ENCODE data around the gene NIM1K. TPM values are rescaled to one million over a fixed set of nuclear protein-coding genes. Genes with fewer than 3 reads are reported as not detected.
"Not testable (repeated sequence)": the region's sequence is repeated elsewhere in the genome, so short reads cannot be mapped to it uniquely, and the experiment has no call there.

Gene NIM1K
- total and polyA plus RNA-seq, 2 donors from 2014 or later: 0.32 to 0.60 TPM

DNA sequence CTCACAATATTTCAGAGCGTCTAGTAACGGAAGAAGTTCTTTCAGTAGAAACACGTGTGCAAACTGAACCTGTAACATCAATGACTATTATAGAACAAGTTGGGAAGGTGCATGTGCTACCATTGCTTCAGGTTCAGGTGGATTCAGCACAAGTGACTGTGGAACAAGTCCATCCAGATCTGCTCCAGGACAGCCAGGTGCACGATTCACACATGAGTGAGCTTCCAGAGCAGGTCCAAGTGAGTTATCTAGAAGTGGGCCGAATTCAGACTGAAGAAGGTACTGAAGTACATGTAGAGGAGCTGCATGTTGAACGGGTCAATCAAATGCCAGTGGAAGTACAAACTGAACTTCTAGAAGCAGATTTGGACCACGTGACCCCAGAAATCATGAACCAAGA lies 17.4 kb upstream of the NIM1K start:
- Histone ChIP-seq H3K9ac (ENCODE audit: low read length in 3 of 3) (no peak overlapping the region), H3K4me1 (ENCODE audit: control insufficient read depth in 2 of 3, insufficient read depth in 2 of 3, low read depth in 1 of 3, low read length in 3 of 3) (no peaks in the 10 kb centered on the region), H3K27ac (ENCODE audit: low read depth in 2 of 2, low read length in 2 of 2) (no peak overlapping the region), H3K4me3 (ENCODE audit: low read length in 3 of 3) (no peak overlapping the region), H3K27me3 (ENCODE audit: control insufficient read depth, insufficient read depth, low read length) (no peaks in the 10 kb centered on the region), H3K36me3 (ENCODE audit: control insufficient read depth in 2 of 3, insufficient read depth in 3 of 3, low read length in 3 of 3) (peaks cover 7 to 21% (median 7%) of the 10 kb centered on the region in 3 donors), H3K9me3 (ENCODE audit: control insufficient read depth in 2 of 3, insufficient read depth in 1 of 3, low read length in 3 of 3) (no peaks in the 10 kb centered on the region)
- intact Hi-C loops (cut with DNase I): no loop called here
- DNase-seq (no peak), FAIRE-seq (no peak)
- TF ChIP-seq CTCF (IDR thresholded peaks at IDR 0.05; ENCODE audit: borderline replicate concordance, extremely low read depth, insufficient read depth): no peak

- Histone ChIP-seq H3K9ac (ENCODE audit: low read length in 3 of 3) (no peak overlapping the region), H3K36me3 (ENCODE audit: control insufficient read depth in 2 of 3, insufficient read depth in 3 of 3, low read length in 3 of 3) (peaks cover 0 to 7% (median 0%) of the 10 kb centered on the region in 3 donors), H3K27me3 (ENCODE audit: control insufficient read depth, insufficient read depth, low read length) (no peaks in the 10 kb centered on the region), H3K27ac (ENCODE audit: low read depth in 2 of 2, low read length in 2 of 2) (no peak overlapping the region), H3K9me3 (ENCODE audit: control insufficient read depth in 2 of 3, insufficient read depth in 1 of 3, low read length in 3 of 3) (no peaks in the 10 kb centered on the region), H3K4me1 (ENCODE audit: control insufficient read depth in 2 of 3, insufficient read depth in 2 of 3, low read depth in 1 of 3, low read length in 3 of 3) (no peaks in the 10 kb centered on the region), H3K4me3 (ENCODE audit: low read length in 3 of 3) (no peak overlapping the region)
- no peak for DNase-seq
- FAIRE-seq: no peak
- TF ChIP-seq CTCF (IDR thresholded peaks at IDR 0.05; ENCODE audit: borderline replicate concordance, extremely low read depth, insufficient read depth): no peak
- intact Hi-C loops (cut with DNase I): no loop called here
These were observed 12.2 kb upstream of the NIM1K start for GRCh38 chr5:43179836-43180235.

GRCh38 chr5:43182421-43182820 lies 9.6 kb upstream of the NIM1K start:
- no peak overlapping the region for H3K27ac ChIP-seq (ENCODE audit: low read depth in 2 of 2, low read length in 2 of 2)
- no peaks in the 10 kb centered on the region for H3K4me1 ChIP-seq (ENCODE audit: control insufficient read depth in 2 of 3, insufficient read depth in 2 of 3, low read depth in 1 of 3, low read length in 3 of 3)
- intact Hi-C loops (cut with DNase I): no loop called here
- FAIRE-seq: no peak
- no peak overlapping the region for H3K4me3 ChIP-seq (ENCODE audit: low read length in 3 of 3)
- H3K27me3 ChIP-seq (ENCODE audit: control insufficient read depth, insufficient read depth, low read length): no peaks in the 10 kb centered on the region
- no peak for DNase-seq
- H3K9ac ChIP-seq (ENCODE audit: low read length in 3 of 3): no peak overlapping the region
- peaks cover 0 to under 1% (median 0%) of the 10 kb centered on the region in 3 donors for H3K36me3 ChIP-seq (ENCODE audit: control insufficient read depth in 2 of 3, insufficient read depth in 3 of 3, low read length in 3 of 3)
- no peak for TF ChIP-seq CTCF (IDR thresholded peaks at IDR 0.05; ENCODE audit: borderline replicate concordance, extremely low read depth, insufficient read depth)
- H3K9me3 ChIP-seq (ENCODE audit: control insufficient read depth in 2 of 3, insufficient read depth in 1 of 3, low read length in 3 of 3): no peaks in the 10 kb centered on the region

DNA sequence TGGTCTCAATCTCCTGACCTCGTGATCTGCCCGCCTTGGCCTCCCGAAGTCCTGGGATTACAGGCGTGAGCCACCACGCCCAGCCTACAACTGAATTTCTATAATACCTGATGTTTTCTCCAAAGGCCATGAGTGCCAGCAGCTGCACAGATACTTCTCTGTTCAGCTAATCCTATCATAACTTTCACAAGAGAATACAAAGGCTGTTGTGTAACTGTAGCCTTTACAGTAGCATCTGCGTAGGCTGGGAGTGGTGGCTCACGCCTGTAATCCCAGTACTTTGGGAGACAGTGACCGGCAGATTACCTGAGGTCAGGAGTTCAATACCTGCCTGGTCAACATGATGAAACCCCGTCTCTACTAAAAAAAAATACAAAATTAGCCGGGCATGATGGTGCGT lies 8.9 kb upstream of the NIM1K start:
- H3K27me3 ChIP-seq (ENCODE audit: control insufficient read depth, insufficient read depth, low read length); H3K4me1 ChIP-seq (ENCODE audit: control insufficient read depth in 2 of 3, insufficient read depth in 2 of 3, low read depth in 1 of 3, low read length in 3 of 3); DNase-seq; H3K9me3 ChIP-seq (ENCODE audit: control insufficient read depth in 2 of 3, insufficient read depth in 1 of 3, low read length in 3 of 3); intact Hi-C loops (cut with DNase I); H3K9ac ChIP-seq (ENCODE audit: low read length in 3 of 3); H3K27ac ChIP-seq (ENCODE audit: low read depth in 2 of 2, low read length in 2 of 2); FAIRE-seq; H3K36me3 ChIP-seq (ENCODE audit: control insufficient read depth in 2 of 3, insufficient read depth in 3 of 3, low read length in 3 of 3); H3K4me3 ChIP-seq (ENCODE audit: low read length in 3 of 3): not testable (repeated sequence)

Data from kidney (tissue), 14 donors.